Natural killer cell (primary cell): ENCODE results near the gene C1orf21. TPM values are rescaled to one million over a fixed set of nuclear protein-coding genes. Genes with fewer than 3 reads are reported as not detected.

Source experiments
- ATAC-seq, 3 donors: fragments of 150-1000 bp in 2 of 3; fragments of 200-7000 bp in 1 of 3; cut with Tn5 transposase; 1 replicate in 1 of 3; 2 replicates in 2 of 3; pipeline ENCODE4 v1.10.0; 2021; ENCODE audit warnings: mild to moderate bottlenecking in 2 of 3, moderate library complexity in 2 of 3
- DNase-seq, 2 donors: peaks; one replicate each; pipeline versions ENCODE4 v3.0.0 to v3.0.0-alpha.2; 2013 to 2021; ENCODE audit warnings: mixed read lengths in 1 of 2
- H3K27ac ChIP-seq: one replicate; pipeline ENCODE4 v1.5.1; 2013; ENCODE audit warnings: mild to moderate bottlenecking, low read length
- H3K27me3 ChIP-seq: one replicate; pipeline ENCODE4 v1.6.1; 2013; ENCODE audit warnings: low read length; ENCODE audit not compliant: control insufficient read depth, insufficient read depth
- H3K36me3 ChIP-seq: one replicate; pipeline ENCODE4 v1.6.1; 2013; ENCODE audit warnings: low read length; ENCODE audit not compliant: control insufficient read depth, insufficient read depth
- H3K4me1 ChIP-seq: one replicate; pipeline ENCODE4 v1.6.1; 2013; ENCODE audit warnings: low read length; ENCODE audit not compliant: control insufficient read depth, insufficient read depth
- H3K4me3 ChIP-seq: one replicate; pipeline ENCODE4 v1.5.1; 2013; ENCODE audit warnings: low read length
- H3K9me3 ChIP-seq: one replicate; pipeline ENCODE4 v1.6.1; 2013; ENCODE audit warnings: low read length; ENCODE audit not compliant: control insufficient read depth, insufficient read depth
- H3K27ac Mint-ChIP-seq, 2 donors: one replicate each; pipeline ENCODE4 v1.8.0; 2022; ENCODE audit warnings: mild to moderate bottlenecking in 2 of 2, mixed read lengths in 2 of 2, moderate library complexity in 1 of 2
- H3K27me3 Mint-ChIP-seq, 2 donors: one replicate each; pipeline ENCODE4 v1.8.0; 2022; ENCODE audit warnings: low read depth in 2 of 2, mixed read lengths in 2 of 2
- H3K36me3 Mint-ChIP-seq: one replicate; pipeline ENCODE4 v1.8.0; 2022; ENCODE audit warnings: mixed read lengths
- H3K4me1 Mint-ChIP-seq, 2 donors: one replicate each; pipeline ENCODE4 v1.8.0; 2022; ENCODE audit warnings: mixed read lengths in 2 of 2
- H3K4me3 Mint-ChIP-seq: one replicate; pipeline ENCODE4 v1.8.0; 2022; ENCODE audit warnings: mild to moderate bottlenecking, moderate library complexity, mixed read lengths
- H3K9me3 Mint-ChIP-seq, 2 donors: one replicate each; pipeline ENCODE4 v1.8.0; 2022; ENCODE audit warnings: mixed read lengths in 2 of 2
- CTCF ChIP-seq: fragments of 200-600 bp; IDR thresholded peaks from one replicate; pipeline ENCODE4 v1.8.0; 2022; ENCODE audit warnings: antibody characterized with exemption
- WGBS: methylation state at CpG from one replicate; pipeline ENCODE4 v1.1.7; 2013; ENCODE audit warnings: missing lambda C conversion rate; ENCODE audit not compliant: insufficient coverage; 5-methylcytosine and 5-hydroxymethylcytosine counted together
- intact Hi-C: fragments of 100-400 bp; cut with micrococcal nuclease; formaldehyde crosslinking; loops from one replicate; pipeline ENCODE4 v1.14.2; 2022
- total RNA-seq, 4 donors: library from RNA; stranded (reverse); fragments of 120-200 nt in 1 of 4; gene quantifications; one replicate each; pipeline versions ENCODE4 v1.2.3 to v1.2.4, GENCODE V29; 2013 to 2022

Gene C1orf21
- total RNA-seq, 3 donors from 2014 or later (not counting 1 experiment from before 2014, with no cell fraction given): 84.3 to 111 (median 88.3) TPM

DNA sequence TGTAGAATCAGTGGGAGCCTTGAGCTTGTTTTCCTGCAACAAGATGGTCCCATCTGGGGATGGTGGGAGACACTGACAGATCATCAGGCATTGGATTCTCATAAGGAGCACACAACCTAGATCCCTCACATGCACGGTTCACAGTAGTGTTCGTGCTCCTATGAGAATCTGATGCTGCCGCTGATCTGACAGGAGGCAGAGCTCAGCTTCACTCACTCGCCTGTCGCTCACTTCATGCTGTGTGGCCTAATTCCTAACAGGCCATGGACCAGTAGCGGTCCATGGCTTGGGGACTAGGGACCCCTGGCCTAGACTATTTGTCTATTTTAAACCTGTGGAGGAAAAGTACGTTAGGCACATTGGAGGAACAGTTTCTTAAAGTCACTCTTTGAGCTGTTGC lies 227.8 kb downstream of the C1orf21 start:
- no peaks in the 10 kb centered on the region for H3K9me3 Mint-ChIP-seq
- peaks cover 3% of the 10 kb centered on the region for H3K36me3 ChIP-seq

DNA sequence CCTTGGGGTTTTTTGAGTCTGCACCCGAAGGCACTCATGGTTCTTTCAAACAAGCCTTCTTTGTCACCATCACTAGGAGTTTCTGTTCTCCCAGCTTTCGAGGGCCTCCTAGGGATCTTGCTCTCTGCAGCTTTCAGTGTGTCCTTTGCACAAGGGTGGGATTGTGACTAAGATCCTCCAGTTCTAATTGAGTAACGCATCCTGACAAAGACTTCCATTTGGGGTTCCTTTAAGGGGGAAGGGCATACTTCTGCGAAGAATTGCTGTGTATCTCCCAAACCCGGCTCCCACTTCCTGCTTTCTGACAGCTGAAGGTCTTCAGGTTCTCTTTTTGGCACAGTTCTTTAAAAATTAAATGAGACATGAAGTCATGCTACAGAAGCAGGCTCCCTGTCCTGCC lies 228.5 kb downstream of the C1orf21 start:
- no peak for DNase-seq
- Mint-ChIP-seq H3K4me1 (peaks cover 39 to 53% of the 10 kb centered on the region in 2 donors), H3K27ac (peak overlapping the region in 1 of 2 donors; percentile 7), H3K36me3 (no peaks in the 10 kb centered on the region), H3K4me3 (no peak overlapping the region), H3K9me3 (no peaks in the 10 kb centered on the region), H3K27me3 (no peaks in the 10 kb centered on the region)
- H3K36me3 ChIP-seq: peaks cover 3% of the 10 kb centered on the region
- no peaks in the 10 kb centered on the region for H3K9me3 ChIP-seq
- intact Hi-C loops: no loop called here
- no peaks in the 10 kb centered on the region for H3K4me1 ChIP-seq
- no peak for TF ChIP-seq CTCF
- no peaks in the 10 kb centered on the region for H3K27me3 ChIP-seq
- no peak overlapping the region for H3K27ac ChIP-seq
- H3K4me3 ChIP-seq: no peak overlapping the region
- WGBS: 60% methylated on average over 5 of the region's 5 CpGs
- no peak for ATAC-seq

More for the DNA sequence above, 227.8 kb downstream of the C1orf21 start:
- H3K4me1 Mint-ChIP-seq: peaks cover 45 to 59% of the 10 kb centered on the region in 2 donors
- ATAC-seq (no peak), DNase-seq (no peak)
- no peak for TF ChIP-seq CTCF
- Histone ChIP-seq H3K27ac (no peak overlapping the region), H3K4me3 (no peak overlapping the region), H3K27me3 (no peaks in the 10 kb centered on the region), H3K4me1 (no peaks in the 10 kb centered on the region), H3K9me3 (no peaks in the 10 kb centered on the region)
- 94% methylated on average over 7 of the region's 7 CpGs for WGBS
- peak overlapping the region in 1 of 2 donors; percentile 7 for H3K27ac Mint-ChIP-seq
- intact Hi-C loops: no loop called here
- H3K36me3 Mint-ChIP-seq: no peaks in the 10 kb centered on the region
- H3K4me3 Mint-ChIP-seq: no peak overlapping the region
- no peaks in the 10 kb centered on the region for H3K27me3 Mint-ChIP-seq

- WGBS: 97% methylated on average over 5 of the region's 6 CpGs
- TF ChIP-seq CTCF: no peak
- peaks cover 3% of the 10 kb centered on the region for H3K36me3 ChIP-seq
- no peak overlapping the region for H3K27ac ChIP-seq
- ATAC-seq (no peak), DNase-seq (no peak)
- intact Hi-C loops: no loop called here
- no peaks in the 10 kb centered on the region for H3K27me3 ChIP-seq
- H3K36me3 Mint-ChIP-seq: no peaks in the 10 kb centered on the region
- H3K9me3 Mint-ChIP-seq: no peaks in the 10 kb centered on the region
- H3K9me3 ChIP-seq: no peaks in the 10 kb centered on the region
- H3K4me3 Mint-ChIP-seq: no peak overlapping the region
- no peak overlapping the region for H3K27ac Mint-ChIP-seq
- no peaks in the 10 kb centered on the region for H3K4me1 ChIP-seq
- no peak overlapping the region for H3K4me3 ChIP-seq
- no peaks in the 10 kb centered on the region for H3K27me3 Mint-ChIP-seq
- H3K4me1 Mint-ChIP-seq: peaks cover 30 to 41% of the 10 kb centered on the region in 2 donors
These were observed 229.7 kb downstream of the C1orf21 start for GRCh38 chr1:184616504-184616903.

DNA sequence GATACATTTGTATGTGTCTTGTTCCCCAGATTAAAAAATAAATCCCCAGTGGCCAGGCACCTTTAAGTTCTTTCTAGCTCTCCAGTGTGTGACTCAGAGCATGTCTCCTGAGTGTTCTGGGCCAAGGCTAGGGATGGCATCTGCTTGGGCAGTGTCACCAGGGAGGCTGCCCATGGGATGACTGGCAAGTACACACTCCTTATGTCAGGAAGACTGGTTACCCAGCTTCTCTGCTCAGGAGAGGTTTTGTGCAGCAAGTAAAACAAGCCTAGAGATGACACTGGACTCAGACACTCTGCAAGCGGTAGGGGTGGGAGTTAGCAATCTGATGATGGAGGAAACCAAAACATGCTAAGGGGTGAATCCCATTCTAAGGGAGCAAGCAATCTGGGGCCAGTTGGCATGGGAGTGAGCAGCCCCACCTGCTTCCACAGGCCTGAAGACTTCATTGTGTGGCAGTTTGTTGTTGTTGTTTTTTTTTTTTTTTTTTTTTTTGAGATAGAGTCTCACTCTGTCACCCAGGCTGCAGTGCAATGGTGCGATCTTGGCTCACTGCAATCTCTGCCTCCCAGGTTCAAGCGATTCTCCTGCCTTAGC lies 230.7 kb downstream of the C1orf21 start:
- H3K4me3 ChIP-seq: no peak overlapping the region
- no peak overlapping the region for H3K27ac ChIP-seq
- ATAC-seq: no peak
- DNase-seq: no peak
- TF ChIP-seq CTCF: no peak
- no peaks in the 10 kb centered on the region for H3K9me3 ChIP-seq
- peak overlapping the region; percentile 2 to 69 for H3K27ac Mint-ChIP-seq
- H3K27me3 Mint-ChIP-seq: no peaks in the 10 kb centered on the region
- H3K9me3 Mint-ChIP-seq: no peaks in the 10 kb centered on the region
- no peaks in the 10 kb centered on the region for H3K4me1 ChIP-seq
- intact Hi-C loops: no loop called here
- peaks cover 28 to 40% of the 10 kb centered on the region in 2 donors for H3K4me1 Mint-ChIP-seq
- 100% methylated on average over 3 of the region's 3 CpGs for WGBS
- H3K36me3 Mint-ChIP-seq: no peaks in the 10 kb centered on the region
- H3K27me3 ChIP-seq: no peaks in the 10 kb centered on the region
- H3K36me3 ChIP-seq: peaks cover 3% of the 10 kb centered on the region
- H3K4me3 Mint-ChIP-seq: no peak overlapping the region
